ENCODE measurements around the gene SUSD5. TPM values are rescaled to one million over a fixed set of nuclear protein-coding genes. Genes with fewer than 3 reads are reported as not detected.

SUSD5 gene
- total RNA-seq, 1 experiment from 2014 or later: 16.3 TPM

- Histone ChIP-seq H3K27me3 (ENCODE audit: control insufficient read depth, insufficient read depth, low read length) (no peaks in the 10 kb centered on the region), H3K4me1 (ENCODE audit: control insufficient read depth, insufficient read depth, low read length) (no peaks in the 10 kb centered on the region; the same call in 1 of the 2 replicates), H3K36me3 (ENCODE audit: control insufficient read depth, insufficient read depth, low read length) (no peaks in the 10 kb centered on the region; the same call in 1 of the 2 replicates), H3K27ac (ENCODE audit: low read length) (no peak overlapping the region), H3K4me3 (ENCODE audit: low read depth in 2 of 2, low read length in 2 of 2) (no peak overlapping the region), H3K9me3 (ENCODE audit: control insufficient read depth, insufficient read depth, low read depth, low read length) (no peaks in the 10 kb centered on the region)
- in situ Hi-C loops (cut with HindIII; ENCODE audit: low pct_unique_long_range_greater_than_20kb, low sequenced_read_pairs): no loop called here
- no peak for ATAC-seq
- DNase-seq (ENCODE audit: low read depth, low spot score): no peak
- intact Hi-C loops (cut with micrococcal nuclease; ENCODE audit: unreplicated experiment): no loop called here
- TF ChIP-seq SIN3A (IDR thresholded peaks at IDR 0.05; ENCODE audit: borderline replicate concordance, insufficient read depth, low read depth, low read length): no peak
- TF ChIP-seq POLR2AphosphoS5 (IDR thresholded peaks at IDR 0.05; ENCODE audit: low read depth, low read length): no peak
- no peak for TF ChIP-seq CTCF (IDR thresholded peaks at IDR 0.05)
- no peak for TF ChIP-seq TCF7L2 (IDR thresholded peaks at IDR 0.05; ENCODE audit: low read depth, low read length)
- no peak for TF ChIP-seq REST (IDR thresholded peaks at IDR 0.05; ENCODE audit: insufficient read depth in 1 of 2, low read depth in 2 of 2, low read length in 1 of 2)
- ChIA-PET POLR2A (interaction anchor here (0.6 kb wide), 2 partner anchors 9 to 11 kb away, joined by 3 to 5 read pairs; no protein-coding TSS in a partner anchor), CTCF (no interaction called here)
- no TSS peak for BruUV-seq (replicated peaks)
Observed at GRCh38 chr3:33119891-33120290, 98.7 kb downstream of the SUSD5 start.

- no peaks in the 10 kb centered on the region for H3K27me3 ChIP-seq (ENCODE audit: control insufficient read depth, insufficient read depth, low read length)
- CTCF ChIA-PET: no interaction called here
- in situ Hi-C loops (cut with HindIII; ENCODE audit: low pct_unique_long_range_greater_than_20kb, low sequenced_read_pairs): no loop called here
- H3K4me3 ChIP-seq (ENCODE audit: low read depth in 2 of 2, low read length in 2 of 2): no peak overlapping the region
- TF ChIP-seq REST (IDR thresholded peaks at IDR 0.05; ENCODE audit: insufficient read depth in 1 of 2, low read depth in 2 of 2, low read length in 1 of 2) (no peak), POLR2AphosphoS5 (IDR thresholded peaks at IDR 0.05; ENCODE audit: low read depth, low read length) (no peak), TCF7L2 (IDR thresholded peaks at IDR 0.05; ENCODE audit: low read depth, low read length) (no peak), CTCF (IDR thresholded peaks at IDR 0.05) (no peak), SIN3A (IDR thresholded peaks at IDR 0.05; ENCODE audit: borderline replicate concordance, insufficient read depth, low read depth, low read length) (no peak)
- no peak for DNase-seq (ENCODE audit: low read depth, low spot score)
- intact Hi-C loops (cut with micrococcal nuclease; ENCODE audit: unreplicated experiment): no loop called here
- peaks cover 4% of the 10 kb centered on the region for H3K4me1 ChIP-seq (ENCODE audit: control insufficient read depth, insufficient read depth, low read length)
- POLR2A ChIA-PET: no interaction called here
- no peak for ATAC-seq
- no TSS peak for BruUV-seq (replicated peaks)
- H3K9me3 ChIP-seq (ENCODE audit: control insufficient read depth, insufficient read depth, low read depth, low read length): no peaks in the 10 kb centered on the region
- H3K36me3 ChIP-seq (ENCODE audit: control insufficient read depth, insufficient read depth, low read length): no peaks in the 10 kb centered on the region; the same call in 1 of the 2 replicates
- no peak overlapping the region for H3K27ac ChIP-seq (ENCODE audit: low read length)
Observed at GRCh38 chr3:33117461-33117860, 101.1 kb downstream of the SUSD5 start.
